SK-N-SH treated with all-trans-retinoic acid at 6 μM for 48 hours (cell line): Measurements from ENCODE around the gene STX18.

ENCODE experiments used
- ARNTL ChIP-seq: fragments of 450-650 bp; formaldehyde crosslinking; IDR thresholded peaks from 2 replicates; pipeline ENCODE4 v1.5.0; 2020; ENCODE audit warnings: low read depth, mild to moderate bottlenecking, moderate library complexity, borderline replicate concordance
- CSDC2 ChIP-seq: fragments of 250-450 bp; sonication (Bioruptor Pico); IDR thresholded peaks from 2 replicates; pipeline ENCODE4 v1.5.0; 2020; ENCODE audit warnings: mild to moderate bottlenecking, moderate library complexity
- GLIS3 ChIP-seq: fragments of 250-450 bp; sonication (Bioruptor Pico); IDR thresholded peaks from 2 replicates; pipeline ENCODE4 v1.5.0; 2020; ENCODE audit warnings: mild to moderate bottlenecking, moderate library complexity
- PATZ1 ChIP-seq: fragments of 250-450 bp; sonication (Bioruptor Pico); IDR thresholded peaks from 2 replicates; pipeline ENCODE4 v1.8.0; 2020; ENCODE audit warnings: mild to moderate bottlenecking, moderate library complexity, borderline replicate concordance
- PPARA ChIP-seq: fragments of 250-450 bp; sonication (Bioruptor Pico); IDR thresholded peaks from 2 replicates; pipeline ENCODE4 v1.5.0; 2020; ENCODE audit warnings: mild to moderate bottlenecking, borderline replicate concordance
- ZFP3 ChIP-seq: fragments of 250-450 bp; sonication (Bioruptor Pico); IDR thresholded peaks from 2 replicates; pipeline ENCODE4 v1.5.0; 2020; ENCODE audit warnings: mild to moderate bottlenecking, moderate library complexity
- ZFP30 ChIP-seq: fragments of 450-650 bp; formaldehyde crosslinking; IDR thresholded peaks from 2 replicates; pipeline ENCODE4 v1.5.0; 2022; ENCODE audit warnings: mild to moderate bottlenecking, moderate library complexity
- ZNF565 ChIP-seq: fragments of 450-650 bp; formaldehyde crosslinking; conservative IDR thresholded peaks from 2 replicates; pipeline ENCODE4 v1.5.0; 2020; ENCODE audit warnings: low read depth, mild to moderate bottlenecking, moderate library complexity
- TF ChIP-seq, protein P1 (sequence below): fragments of 250-450 bp; sonication (Bioruptor Pico); IDR thresholded peaks from 2 replicates; pipeline ENCODE4 v1.8.0; 2021; ENCODE audit warnings: low read depth, mild to moderate bottlenecking, moderate library complexity, borderline replicate concordance
- TF ChIP-seq, protein P2 (sequence below): fragments of 250-450 bp; sonication (Bioruptor Pico); IDR thresholded peaks from 2 replicates; pipeline ENCODE4 v1.5.0; 2020; ENCODE audit warnings: mild to moderate bottlenecking, moderate library complexity
- TF ChIP-seq, protein P3 (sequence below): fragments of 250-450 bp; sonication (Bioruptor Pico); IDR thresholded peaks from 2 replicates; pipeline ENCODE4 v1.5.1; 2021; ENCODE audit warnings: mild to moderate bottlenecking, moderate library complexity

GRCh38 chr4:4427121-4427870 lies 114.6 kb downstream of the STX18 start:
- TF ChIP-seq, protein P1, sequence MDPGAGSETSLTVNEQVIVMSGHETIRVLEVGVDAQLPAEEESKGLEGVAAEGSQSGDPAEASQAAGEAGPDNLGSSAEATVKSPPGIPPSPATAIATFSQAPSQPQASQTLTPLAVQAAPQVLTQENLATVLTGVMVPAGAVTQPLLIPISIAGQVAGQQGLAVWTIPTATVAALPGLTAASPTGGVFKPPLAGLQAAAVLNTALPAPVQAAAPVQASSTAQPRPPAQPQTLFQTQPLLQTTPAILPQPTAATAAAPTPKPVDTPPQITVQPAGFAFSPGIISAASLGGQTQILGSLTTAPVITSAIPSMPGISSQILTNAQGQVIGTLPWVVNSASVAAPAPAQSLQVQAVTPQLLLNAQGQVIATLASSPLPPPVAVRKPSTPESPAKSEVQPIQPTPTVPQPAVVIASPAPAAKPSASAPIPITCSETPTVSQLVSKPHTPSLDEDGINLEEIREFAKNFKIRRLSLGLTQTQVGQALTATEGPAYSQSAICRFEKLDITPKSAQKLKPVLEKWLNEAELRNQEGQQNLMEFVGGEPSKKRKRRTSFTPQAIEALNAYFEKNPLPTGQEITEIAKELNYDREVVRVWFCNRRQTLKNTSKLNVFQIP: no peak
- TF ChIP-seq GLIS3: no peak
- TF ChIP-seq, protein P2, sequence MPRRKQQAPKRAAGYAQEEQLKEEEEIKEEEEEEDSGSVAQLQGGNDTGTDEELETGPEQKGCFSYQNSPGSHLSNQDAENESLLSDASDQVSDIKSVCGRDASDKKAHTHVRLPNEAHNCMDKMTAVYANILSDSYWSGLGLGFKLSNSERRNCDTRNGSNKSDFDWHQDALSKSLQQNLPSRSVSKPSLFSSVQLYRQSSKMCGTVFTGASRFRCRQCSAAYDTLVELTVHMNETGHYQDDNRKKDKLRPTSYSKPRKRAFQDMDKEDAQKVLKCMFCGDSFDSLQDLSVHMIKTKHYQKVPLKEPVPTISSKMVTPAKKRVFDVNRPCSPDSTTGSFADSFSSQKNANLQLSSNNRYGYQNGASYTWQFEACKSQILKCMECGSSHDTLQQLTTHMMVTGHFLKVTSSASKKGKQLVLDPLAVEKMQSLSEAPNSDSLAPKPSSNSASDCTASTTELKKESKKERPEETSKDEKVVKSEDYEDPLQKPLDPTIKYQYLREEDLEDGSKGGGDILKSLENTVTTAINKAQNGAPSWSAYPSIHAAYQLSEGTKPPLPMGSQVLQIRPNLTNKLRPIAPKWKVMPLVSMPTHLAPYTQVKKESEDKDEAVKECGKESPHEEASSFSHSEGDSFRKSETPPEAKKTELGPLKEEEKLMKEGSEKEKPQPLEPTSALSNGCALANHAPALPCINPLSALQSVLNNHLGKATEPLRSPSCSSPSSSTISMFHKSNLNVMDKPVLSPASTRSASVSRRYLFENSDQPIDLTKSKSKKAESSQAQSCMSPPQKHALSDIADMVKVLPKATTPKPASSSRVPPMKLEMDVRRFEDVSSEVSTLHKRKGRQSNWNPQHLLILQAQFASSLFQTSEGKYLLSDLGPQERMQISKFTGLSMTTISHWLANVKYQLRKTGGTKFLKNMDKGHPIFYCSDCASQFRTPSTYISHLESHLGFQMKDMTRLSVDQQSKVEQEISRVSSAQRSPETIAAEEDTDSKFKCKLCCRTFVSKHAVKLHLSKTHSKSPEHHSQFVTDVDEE (CRISPR knock-in tag): no peak
- no peak for TF ChIP-seq PPARA
- TF ChIP-seq, protein P3, sequence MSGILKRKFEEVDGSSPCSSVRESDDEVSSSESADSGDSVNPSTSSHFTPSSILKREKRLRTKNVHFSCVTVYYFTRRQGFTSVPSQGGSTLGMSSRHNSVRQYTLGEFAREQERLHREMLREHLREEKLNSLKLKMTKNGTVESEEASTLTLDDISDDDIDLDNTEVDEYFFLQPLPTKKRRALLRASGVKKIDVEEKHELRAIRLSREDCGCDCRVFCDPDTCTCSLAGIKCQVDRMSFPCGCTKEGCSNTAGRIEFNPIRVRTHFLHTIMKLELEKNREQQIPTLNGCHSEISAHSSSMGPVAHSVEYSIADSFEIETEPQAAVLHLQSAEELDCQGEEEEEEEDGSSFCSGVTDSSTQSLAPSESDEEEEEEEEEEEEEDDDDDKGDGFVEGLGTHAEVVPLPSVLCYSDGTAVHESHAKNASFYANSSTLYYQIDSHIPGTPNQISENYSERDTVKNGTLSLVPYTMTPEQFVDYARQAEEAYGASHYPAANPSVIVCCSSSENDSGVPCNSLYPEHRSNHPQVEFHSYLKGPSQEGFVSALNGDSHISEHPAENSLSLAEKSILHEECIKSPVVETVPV (CRISPR knock-in tag): no peak
- no peak for TF ChIP-seq ZFP30
- TF ChIP-seq ZFP3: no peak
- TF ChIP-seq PATZ1 (CRISPR knock-in tag): no peak
- no peak for TF ChIP-seq ARNTL (CRISPR knock-in tag)
- no peak for TF ChIP-seq ZNF565 (CRISPR knock-in tag)
- TF ChIP-seq CSDC2 (CRISPR knock-in tag): no peak
